IPS-15b (cell line): ENCODE measurements around the gene NT5DC3.

Experiments used
- H3K27me3 ChIP-seq: one replicate; pipeline ENCODE4 v1.6.1; 2013; ENCODE audit warnings: low read length; ENCODE audit not compliant: control insufficient read depth, insufficient read depth
- H3K36me3 ChIP-seq: one replicate; pipeline ENCODE4 v1.6.1; 2013; ENCODE audit warnings: low read length; ENCODE audit not compliant: control insufficient read depth, insufficient read depth
- H3K4me1 ChIP-seq: one replicate; pipeline ENCODE4 v1.6.1; 2013; ENCODE audit warnings: mild to moderate bottlenecking, low read length; ENCODE audit not compliant: control insufficient read depth, insufficient read depth
- H3K4me3 ChIP-seq: one replicate; pipeline ENCODE4 v1.5.1; 2013; ENCODE audit warnings: low read depth, low read length
- H3K9ac ChIP-seq: one replicate; pipeline ENCODE4 v1.6.1; 2013; ENCODE audit warnings: low read depth, mild to moderate bottlenecking, low read length
- H3K9me3 ChIP-seq: one replicate; pipeline ENCODE4 v1.6.1; 2013; ENCODE audit warnings: mild to moderate bottlenecking, low read length; ENCODE audit not compliant: control insufficient read depth, insufficient read depth

Gene NT5DC3

GRCh38 chr12:103785243-103786031 is 55.6 kb downstream of the NT5DC3 start:
- no peaks in the 10 kb centered on the region for H3K27me3 ChIP-seq
- no peak overlapping the region for H3K4me3 ChIP-seq
- no peaks in the 10 kb centered on the region for H3K4me1 ChIP-seq
- no peaks in the 10 kb centered on the region for H3K9me3 ChIP-seq
- no peak overlapping the region for H3K9ac ChIP-seq
- peaks cover 2% of the 10 kb centered on the region for H3K36me3 ChIP-seq

- Histone ChIP-seq H3K36me3 (peaks cover 6% of the 10 kb centered on the region), H3K4me1 (no peaks in the 10 kb centered on the region)
Observed at GRCh38 chr12:103783744-103784664, 57.0 kb downstream of the NT5DC3 start.

GRCh38 chr12:103782399-103782798 is 58.6 kb downstream of the NT5DC3 start:
- Histone ChIP-seq H3K4me1 (no peaks in the 10 kb centered on the region), H3K27me3 (no peaks in the 10 kb centered on the region), H3K4me3 (no peak overlapping the region), H3K9ac (no peak overlapping the region), H3K9me3 (no peaks in the 10 kb centered on the region), H3K36me3 (peaks cover 6% of the 10 kb centered on the region)

More at GRCh38 chr12:103783744-103784664, 57.0 kb downstream of the NT5DC3 start:
- Histone ChIP-seq H3K4me3 (no peak overlapping the region), H3K9me3 (no peaks in the 10 kb centered on the region), H3K9ac (no peak overlapping the region), H3K27me3 (no peaks in the 10 kb centered on the region)

GRCh38 chr12:103780992-103781391 is 60.0 kb downstream of the NT5DC3 start:
- Histone ChIP-seq H3K36me3 (peaks cover 6% of the 10 kb centered on the region), H3K27me3 (no peaks in the 10 kb centered on the region), H3K4me3 (no peak overlapping the region), H3K9ac (no peak overlapping the region), H3K4me1 (no peaks in the 10 kb centered on the region), H3K9me3 (no peaks in the 10 kb centered on the region)

- Histone ChIP-seq H3K9ac (no peak overlapping the region), H3K9me3 (no peaks in the 10 kb centered on the region), H3K36me3 (peaks cover 6% of the 10 kb centered on the region), H3K4me3 (no peak overlapping the region), H3K4me1 (no peaks in the 10 kb centered on the region), H3K27me3 (no peaks in the 10 kb centered on the region)
Observed at GRCh38 chr12:103780093-103780440, 61.0 kb downstream of the NT5DC3 start.

GRCh38 chr12:103779410-103780092 is 61.5 kb downstream of the NT5DC3 start:
- Histone ChIP-seq H3K9ac (no peak overlapping the region), H3K36me3 (peaks cover 6% of the 10 kb centered on the region)

GRCh38 chr12:103778781-103779180 is 62.3 kb downstream of the NT5DC3 start:
- Histone ChIP-seq H3K9ac (no peak overlapping the region), H3K9me3 (no peaks in the 10 kb centered on the region), H3K27me3 (no peaks in the 10 kb centered on the region), H3K4me1 (no peaks in the 10 kb centered on the region), H3K36me3 (peaks cover 6% of the 10 kb centered on the region), H3K4me3 (no peak overlapping the region)

More at GRCh38 chr12:103779410-103780092, 61.5 kb downstream of the NT5DC3 start:
- Histone ChIP-seq H3K4me3 (no peak overlapping the region), H3K4me1 (no peaks in the 10 kb centered on the region), H3K27me3 (no peaks in the 10 kb centered on the region), H3K9me3 (no peaks in the 10 kb centered on the region)

- Histone ChIP-seq H3K27me3 (no peaks in the 10 kb centered on the region), H3K9me3 (no peaks in the 10 kb centered on the region), H3K9ac (no peak overlapping the region), H3K4me3 (no peak overlapping the region), H3K4me1 (peaks cover 3% of the 10 kb centered on the region), H3K36me3 (peaks cover 4% of the 10 kb centered on the region)
Observed at GRCh38 chr12:103774977-103775560, 66.0 kb downstream of the NT5DC3 start.

GRCh38 chr12:103773109-103773910 is 67.7 kb downstream of the NT5DC3 start:
- peaks cover 8% of the 10 kb centered on the region for H3K4me1 ChIP-seq
- H3K4me3 ChIP-seq = no peak overlapping the region
- H3K36me3 ChIP-seq = no peaks in the 10 kb centered on the region
- H3K9me3 ChIP-seq = no peaks in the 10 kb centered on the region
- H3K27me3 ChIP-seq = no peaks in the 10 kb centered on the region
- no peak overlapping the region for H3K9ac ChIP-seq

- Histone ChIP-seq H3K9me3 (no peaks in the 10 kb centered on the region), H3K36me3 (no peaks in the 10 kb centered on the region), H3K27me3 (no peaks in the 10 kb centered on the region), H3K4me1 (peaks cover 8% of the 10 kb centered on the region), H3K9ac (no peak overlapping the region), H3K4me3 (no peak overlapping the region)
Observed at GRCh38 chr12:103772367-103773108, 68.5 kb downstream of the NT5DC3 start.
